Stimulated activated CD4-positive, alpha-beta T cell treated with anti-CD3 and anti-CD28 coated beads, Interleukin-4, amount 100 ng/mL, for 1 hour (primary cell): ENCODE data around the gene CYP2C8.
"Not testable (repeated sequence)": the region's sequence is repeated elsewhere in the genome, so short reads cannot be mapped to it uniquely, and the experiment has no call there.

Experiments used
- DNase-seq: peaks from one replicate; pipeline ENCODE4 v3.0.0-alpha.2; 2020

CYP2C8 gene

DNA sequence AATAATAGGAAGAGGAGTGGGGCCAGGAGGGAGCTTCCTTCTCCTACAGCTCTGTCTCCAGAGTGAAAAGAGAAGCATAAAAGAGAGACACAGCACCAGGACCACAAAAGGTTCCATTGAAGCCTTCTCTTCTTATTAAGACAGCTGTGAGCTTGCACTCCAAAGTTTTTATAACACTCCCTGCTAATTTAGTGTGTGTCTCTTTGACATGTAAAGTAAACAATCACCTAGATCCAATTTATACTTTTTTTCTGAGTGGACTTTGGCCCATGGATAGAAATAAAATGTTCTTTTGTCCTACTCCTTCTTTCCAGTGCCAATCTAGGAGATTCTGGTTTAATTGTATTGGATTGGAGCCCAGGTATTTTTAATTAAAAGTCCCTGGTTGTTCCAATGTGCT, at the start of gene CYP2C8:
TSS of gene CYP2C8 (minus strand) at position 212 of the 400 bp plus-strand sequence. CDS start at position 117, 95 bp downstream.
- no peak for DNase-seq

DNA sequence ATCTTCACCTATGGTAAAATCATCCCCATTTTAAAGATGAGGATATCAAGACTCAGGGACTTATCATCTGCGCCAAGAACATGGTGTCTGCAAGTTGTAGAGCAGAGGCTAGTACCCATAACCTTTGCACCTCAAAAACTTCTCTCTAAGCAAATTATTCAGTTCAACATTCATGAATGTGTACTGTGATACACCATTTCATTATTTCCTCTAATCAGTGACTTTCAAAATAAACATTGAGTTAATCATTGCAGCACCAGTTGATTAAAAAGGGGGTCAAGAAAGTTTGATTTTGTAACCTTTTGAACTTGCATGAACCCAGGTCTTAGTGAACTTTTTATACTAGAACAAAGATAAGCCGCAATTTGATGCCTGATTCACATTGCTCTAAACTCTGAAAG, 47.6 kb upstream of the CYP2C8 start:
- DNase-seq: no peak

DNA sequence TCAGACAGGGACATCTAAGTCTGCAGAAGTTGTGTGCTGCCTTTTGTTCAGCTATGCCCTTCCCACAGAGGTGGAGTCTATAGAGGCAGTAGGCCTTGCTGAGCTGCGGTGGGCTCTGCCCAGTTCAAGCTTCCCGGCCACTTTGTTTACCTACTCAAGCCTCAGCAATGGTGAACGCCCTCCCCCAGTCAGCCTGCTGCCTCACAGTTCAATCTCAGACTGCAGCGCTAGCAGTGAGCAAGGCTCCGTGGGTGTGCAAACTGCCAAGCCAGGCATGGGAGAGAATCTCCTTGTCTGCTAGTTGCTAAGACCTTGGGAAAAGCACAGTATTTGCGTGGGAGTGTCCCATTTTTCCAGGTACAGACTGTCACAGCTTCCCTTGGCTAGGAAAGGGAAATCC, 41.5 kb upstream of the CYP2C8 start:
- DNase-seq: not testable (repeated sequence)

DNA sequence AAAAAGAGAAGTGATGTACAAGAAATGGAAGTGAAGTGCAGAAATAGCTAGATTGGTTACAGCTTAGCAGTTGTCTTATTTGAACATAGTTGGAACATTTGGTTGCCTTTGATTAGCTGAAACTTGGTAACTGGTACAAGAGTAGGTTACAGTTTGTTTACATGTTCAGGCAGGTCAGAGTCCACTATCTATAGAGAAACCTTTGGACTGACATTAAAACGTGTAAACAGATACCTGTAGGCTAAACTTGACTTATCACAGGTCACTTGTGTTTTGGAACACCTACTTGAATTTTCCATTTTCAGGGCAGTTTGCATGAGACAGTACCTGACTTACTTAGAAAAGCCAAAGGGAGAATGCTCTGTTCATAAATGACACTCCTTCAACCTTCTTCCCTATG, 28.5 kb upstream of the CYP2C8 start:
- DNase-seq: no peak

DNA sequence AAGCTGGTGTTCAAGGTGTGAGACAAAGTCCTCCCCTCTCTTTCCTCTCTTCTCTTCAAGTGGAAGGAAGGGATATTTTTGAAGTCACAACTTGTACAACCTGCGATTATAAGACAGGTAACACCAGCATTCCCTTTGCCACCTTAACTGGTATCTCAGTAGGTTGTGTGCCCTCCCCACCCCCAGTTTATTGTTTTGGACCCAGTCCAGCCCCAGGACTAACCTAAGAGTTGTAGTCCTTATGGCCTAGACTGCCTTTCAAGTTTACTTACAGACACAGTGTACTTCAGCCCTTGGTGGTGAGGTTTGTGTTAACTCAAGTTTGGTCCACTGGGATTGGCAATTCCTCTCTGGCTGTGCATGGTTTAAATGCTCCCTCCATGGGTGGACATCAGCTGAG, 26.8 kb upstream of the CYP2C8 start:
- DNase-seq: no peak

DNA sequence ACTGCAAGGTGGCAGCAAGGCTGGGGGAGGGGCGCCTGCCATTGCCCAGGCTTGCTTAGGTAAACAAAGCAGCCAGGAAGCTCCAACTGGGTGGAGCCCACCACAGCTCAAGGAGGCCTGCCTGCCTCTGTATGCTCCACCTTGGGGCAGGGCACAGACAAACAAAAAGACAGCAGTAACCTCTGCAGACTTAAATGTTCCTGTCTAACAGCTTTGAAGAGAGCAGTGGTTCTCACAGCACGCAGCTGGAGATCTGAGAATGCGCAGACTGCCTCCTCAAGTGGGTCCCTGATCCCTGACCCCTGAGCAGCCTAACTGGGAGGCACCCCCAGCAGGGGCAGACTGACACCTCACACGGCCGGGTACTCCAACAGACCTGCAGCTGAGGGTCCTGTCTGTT, 10.3 kb upstream of the CYP2C8 start:
- DNase-seq: not testable (repeated sequence)

DNA sequence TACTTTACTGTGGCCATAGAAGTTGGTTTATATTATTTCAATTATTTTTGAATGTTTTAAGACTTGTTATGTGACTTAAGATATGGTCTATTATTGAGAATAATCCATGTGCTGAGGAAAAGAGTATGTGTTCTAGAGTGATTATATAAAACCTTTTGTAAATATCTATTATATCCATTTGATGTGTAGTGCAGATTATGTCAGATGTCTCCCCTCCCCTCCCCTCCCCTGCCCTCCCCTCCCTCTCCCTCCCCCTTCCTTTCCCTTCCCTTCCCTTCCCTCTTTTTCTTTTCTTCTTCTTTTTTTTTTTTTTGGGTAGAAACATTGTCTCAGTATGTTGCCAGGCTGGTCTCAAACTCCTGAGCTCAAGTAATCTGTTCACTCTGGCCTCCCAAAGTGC, 8.3 kb upstream of the CYP2C8 start:
- no peak for DNase-seq

DNA sequence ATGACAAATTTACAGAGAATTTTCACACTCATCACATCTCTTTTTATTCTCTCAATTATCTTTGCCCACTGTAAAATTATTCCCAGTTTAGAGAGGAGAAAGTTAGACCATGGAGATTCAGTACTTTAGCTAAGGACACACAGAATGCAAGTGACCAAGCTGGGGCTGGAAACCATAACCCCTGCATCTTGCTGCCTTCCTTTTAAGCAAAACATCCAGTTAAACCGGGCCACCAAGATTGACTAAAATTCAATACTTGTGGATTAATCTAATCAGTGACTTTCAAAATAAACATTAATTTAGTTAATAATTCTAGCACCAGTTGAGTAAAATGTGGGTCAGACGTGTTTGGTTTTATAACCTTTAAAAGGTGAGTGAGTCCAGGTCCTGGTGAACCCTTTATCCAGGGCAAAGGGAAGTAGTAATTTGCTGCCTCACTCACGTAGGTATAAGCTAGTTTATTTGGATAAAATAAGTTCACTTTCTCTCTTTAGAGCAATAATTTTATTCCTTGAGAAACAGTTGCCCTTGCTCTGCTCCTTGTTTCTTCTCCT, 1.9 kb upstream of the CYP2C8 start:
- DNase-seq: no peak

DNA sequence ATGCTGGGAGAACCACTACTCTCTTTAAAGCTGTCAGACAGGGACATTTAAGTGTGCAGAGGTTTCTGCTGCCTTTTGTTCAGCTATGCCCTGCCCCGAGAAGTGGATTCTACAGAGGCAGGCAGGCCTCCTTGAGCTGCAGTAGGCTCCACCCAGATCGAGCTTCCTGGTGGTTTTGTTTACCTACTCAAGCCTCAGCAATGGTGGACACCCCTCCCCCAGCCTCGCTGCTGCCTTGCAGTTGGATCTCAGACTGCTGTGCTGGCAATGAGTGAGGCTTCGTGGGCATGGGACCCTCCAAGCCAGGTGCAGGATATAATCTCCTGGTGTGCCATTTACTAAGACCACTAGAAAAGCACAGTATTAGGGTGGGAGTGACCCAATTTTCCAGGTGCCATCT, 5.2 kb downstream of the CYP2C8 start:
- DNase-seq: not testable (repeated sequence)

DNA sequence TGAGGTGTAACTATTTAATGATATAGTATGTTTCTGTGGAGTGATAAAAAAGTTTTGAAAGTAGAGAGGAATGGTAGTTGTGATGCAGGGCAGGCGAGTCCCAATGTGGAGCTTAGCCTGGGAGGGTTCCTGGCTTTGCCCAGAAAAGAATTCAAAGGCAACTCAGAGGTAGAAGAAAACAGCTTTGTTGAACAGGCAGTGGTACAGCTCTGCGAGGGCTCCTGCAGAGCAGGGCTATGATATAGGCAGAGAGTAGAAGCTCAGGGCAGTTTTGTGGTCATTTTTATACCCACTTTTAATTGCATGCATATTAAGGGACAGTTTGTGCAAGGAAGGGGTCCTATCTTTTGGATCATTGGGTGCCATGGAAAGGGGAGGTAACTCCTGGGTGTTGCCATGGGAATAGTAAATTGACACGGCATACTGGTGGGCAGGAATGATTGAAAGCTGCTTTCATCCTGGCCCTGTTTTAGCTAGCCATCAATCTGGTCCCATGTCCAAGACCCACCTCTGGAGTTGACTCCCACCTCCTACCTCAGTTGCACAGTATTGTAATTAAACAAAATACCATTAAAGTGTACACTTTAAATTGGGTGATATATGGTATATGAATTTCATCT, 12.4 kb downstream of the CYP2C8 start:
- DNase-seq: no peak

DNA sequence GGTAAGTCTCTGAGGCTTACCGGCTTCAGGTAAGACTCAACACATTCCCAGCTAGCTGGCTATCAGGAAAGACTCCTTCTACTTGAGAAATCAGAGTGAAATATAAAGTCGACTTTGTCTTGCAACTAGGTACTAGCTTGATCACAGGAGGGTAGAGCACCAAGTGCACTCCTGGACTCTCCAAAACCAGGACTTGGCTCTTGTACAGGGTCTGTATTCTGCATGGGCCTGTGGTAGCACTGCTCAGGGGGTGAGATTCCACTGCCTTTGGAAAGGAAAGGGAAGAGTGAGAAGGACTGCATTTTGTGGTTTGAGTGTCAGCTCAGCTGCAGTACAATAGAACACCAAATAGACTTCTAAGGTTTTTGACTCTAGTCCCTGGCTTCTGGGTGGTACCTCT, 19.4 kb downstream of the CYP2C8 start:
- no peak for DNase-seq

DNA sequence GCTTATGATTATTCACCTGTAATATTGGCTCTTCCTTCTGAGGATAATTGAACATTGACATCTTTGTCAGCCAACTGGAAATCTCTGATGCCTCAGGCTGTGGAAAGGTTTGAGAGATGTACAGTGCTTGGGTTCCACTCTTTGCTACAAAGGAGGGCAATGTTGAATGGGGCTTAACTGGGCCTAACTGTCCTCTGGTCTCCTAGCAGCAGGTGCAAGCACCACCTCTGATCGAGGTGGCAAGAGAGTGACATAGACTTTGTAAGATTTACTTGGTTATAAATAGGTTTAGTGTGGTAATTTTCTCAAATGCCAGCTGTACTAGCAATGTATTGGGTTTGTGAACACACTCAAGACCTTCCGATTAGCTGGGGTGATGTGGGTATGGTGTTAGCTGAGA, 21.1 kb downstream of the CYP2C8 start:
- DNase-seq: no peak

DNA sequence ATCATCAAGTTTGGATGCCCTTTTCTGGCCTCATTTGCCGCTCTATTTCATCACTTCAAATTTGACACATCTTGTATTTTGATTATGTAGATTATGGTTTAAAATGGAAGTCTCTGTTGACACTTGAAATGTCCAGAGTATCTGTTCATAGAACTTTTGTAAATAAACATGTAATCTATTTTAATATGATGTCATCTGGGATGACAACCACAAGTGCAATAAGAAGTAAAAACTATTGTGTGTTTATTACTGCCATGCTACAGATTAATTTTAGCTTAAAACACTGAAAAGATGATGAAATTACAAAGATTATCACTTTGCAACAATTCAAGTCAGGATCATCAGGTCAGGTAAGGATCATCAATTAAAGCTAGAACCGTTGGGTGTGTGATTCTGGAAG, 30.0 kb downstream of the CYP2C8 start:
- DNase-seq: no peak

DNA sequence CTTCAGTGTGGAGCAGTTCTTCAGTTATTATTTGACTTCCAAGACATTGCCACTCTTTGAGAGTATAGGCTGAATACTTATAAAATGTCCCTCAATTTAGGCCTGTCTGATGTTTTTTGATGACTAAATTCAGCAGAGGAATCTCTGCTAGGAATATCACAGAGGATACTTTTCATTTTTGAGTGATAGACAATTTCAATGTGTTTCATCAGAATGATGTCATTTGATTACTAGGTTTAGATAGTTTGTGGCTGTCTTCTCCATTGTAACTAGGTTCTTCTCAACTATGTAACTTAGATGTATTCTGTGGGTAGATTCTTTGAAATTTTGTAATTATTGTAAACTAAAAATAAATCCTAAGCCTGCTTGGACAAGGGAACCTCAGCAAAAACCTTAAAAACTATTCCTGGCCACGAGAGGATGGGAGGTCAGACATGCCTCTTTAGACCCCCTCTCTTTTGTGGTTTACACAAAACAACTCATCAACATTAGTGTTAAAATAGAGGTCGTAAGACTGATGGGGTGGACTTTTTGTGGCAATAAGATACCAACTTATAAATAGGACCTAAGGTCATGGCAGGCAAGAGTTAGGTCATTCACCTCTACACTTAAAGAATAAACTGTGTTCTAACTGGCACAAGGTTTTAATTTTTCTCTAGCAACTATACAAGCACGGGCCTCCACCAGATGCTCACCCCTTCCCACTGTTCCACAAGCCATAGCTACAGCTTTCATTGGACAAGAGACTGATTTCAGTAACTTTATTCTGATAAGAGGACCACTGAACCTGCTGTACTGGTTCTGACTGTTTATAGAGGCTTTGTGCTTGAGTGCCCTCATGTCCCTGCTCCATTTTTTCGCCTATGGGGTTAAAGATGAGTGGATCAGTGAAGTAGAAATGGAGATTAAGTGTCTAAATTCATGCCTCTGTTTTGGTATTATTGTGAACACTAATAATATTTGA, 33.7 kb downstream of the CYP2C8 start:
- DNase-seq: no peak

DNA sequence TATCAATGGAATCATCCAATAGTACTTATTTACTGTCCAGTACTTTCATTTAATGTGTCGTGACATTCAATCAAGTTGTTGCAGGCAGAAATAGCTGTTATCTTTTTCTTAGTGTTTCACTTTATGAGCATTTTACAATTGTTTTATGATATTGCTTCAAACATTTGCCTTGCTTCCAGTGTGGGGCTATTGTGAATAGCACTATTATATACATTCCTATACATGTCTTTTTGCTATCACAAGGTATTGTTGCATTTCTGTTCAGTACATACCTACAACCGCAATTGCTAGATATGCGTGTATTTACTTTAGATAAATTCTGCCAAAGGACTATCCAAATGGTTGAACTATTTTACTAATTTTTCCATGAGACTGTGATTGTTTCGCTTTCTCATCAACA, 34.9 kb downstream of the CYP2C8 start:
- DNase-seq: no peak

DNA sequence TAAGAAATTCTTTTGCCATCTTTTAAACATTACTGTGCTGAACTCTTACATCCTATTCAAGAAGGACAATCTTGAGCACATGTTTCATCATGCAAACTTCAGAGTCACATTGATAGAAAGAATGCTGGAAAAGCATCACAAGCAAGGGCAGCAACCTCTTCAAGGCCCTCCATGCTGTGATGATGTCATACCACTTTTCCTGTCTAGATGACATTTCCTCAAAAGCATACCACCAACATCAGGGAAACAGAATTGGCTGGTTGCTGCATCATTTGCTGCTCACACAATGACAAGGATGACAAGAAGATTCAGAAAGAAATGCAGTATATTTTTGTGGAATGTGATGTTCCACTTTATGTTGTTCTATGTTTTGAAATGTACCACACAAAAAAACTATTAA, 37.6 kb downstream of the CYP2C8 start:
- DNase-seq: no peak

DNA sequence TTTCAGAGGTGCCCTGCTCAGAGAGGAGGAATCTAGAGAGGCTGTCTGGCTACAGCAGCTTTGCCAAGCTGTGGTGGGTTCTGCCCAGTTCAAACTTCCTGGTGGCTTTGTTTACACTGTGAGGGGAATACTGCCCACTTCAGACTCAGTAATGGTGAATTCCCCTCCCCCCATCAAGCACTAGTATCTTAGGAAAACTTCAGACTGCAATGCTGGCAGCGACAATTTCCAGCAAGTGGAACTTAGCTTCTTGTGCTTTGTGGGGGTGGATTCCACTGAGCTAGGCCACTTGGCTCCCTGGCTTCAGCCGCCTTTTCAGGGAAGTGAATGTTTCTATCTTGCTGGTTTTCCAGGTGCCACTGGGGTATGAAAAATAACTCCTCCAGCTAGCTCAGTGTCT, 42.8 kb downstream of the CYP2C8 start:
- DNase-seq: no peak

DNA sequence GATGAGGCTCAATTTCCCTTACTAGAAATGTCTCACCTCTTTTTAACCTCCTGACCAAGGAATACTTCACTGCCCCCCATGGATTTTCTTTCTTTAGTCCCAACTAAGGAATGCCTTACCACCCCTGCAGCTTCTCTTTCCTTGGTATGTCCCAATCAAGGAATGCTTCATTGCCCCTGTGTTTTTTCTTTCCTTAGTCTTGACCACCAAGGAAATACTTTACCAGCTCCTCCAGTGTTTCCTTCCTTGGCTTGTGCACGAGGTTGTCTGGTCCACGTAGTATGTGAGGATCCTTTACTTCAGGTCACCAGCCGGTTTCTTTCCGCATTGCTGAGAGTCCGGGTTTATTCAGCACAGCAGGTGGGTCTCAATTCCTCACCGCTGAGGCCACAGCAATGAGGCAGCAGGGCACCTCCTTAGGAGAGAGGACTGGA, 71.5 kb downstream of the CYP2C8 start:
- no peak for DNase-seq

DNA sequence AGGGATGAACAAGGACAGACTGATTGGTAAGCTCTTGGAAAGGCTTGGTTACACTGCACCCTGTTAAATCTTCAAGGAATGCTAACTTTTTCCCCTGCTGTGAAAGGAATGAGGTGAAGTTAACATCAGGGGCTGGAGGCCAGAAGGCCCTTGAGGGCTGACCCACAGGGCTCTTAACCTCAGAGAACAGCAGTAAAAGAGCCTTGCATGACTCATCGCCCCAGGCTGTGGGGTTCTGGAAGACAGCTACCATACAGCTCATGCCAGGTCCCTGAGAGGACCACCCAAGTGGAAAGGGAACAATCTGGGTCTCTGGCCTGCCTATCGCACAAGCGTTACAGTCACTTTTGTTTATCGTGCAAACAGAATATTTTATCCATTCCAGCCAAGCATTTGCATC, 76.5 kb downstream of the CYP2C8 start:
- no peak for DNase-seq

DNA sequence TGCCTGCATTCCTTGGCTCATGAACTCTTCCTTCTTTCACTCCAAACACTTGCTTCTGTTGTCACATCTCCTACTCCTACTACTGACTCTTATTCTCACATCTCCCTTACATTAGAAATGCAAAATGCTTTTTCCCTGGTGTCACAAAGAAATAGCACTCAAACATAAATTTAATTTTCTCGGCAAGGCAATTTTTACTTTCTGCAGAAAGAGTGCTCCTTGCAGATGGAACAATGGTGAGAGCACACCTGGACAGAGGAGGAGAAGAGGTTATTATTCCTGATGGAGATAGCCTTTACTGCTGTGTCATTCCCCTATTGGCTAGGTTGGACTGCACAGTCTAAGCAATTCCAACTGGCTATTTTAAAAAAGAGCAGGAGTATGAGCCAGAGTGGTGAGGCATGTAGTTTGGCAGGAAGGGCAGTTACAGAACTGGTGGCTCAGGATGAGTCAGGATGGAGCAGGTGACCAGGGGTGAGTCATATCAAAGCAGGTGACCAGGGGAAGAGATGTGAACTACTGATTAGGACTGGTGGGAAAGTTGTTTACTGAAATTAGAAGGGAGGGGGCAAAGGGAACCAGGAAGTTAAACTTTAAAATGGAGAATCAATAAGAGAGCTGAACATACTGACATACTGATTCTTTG, 77.9 kb downstream of the CYP2C8 start:
- no peak for DNase-seq

DNA sequence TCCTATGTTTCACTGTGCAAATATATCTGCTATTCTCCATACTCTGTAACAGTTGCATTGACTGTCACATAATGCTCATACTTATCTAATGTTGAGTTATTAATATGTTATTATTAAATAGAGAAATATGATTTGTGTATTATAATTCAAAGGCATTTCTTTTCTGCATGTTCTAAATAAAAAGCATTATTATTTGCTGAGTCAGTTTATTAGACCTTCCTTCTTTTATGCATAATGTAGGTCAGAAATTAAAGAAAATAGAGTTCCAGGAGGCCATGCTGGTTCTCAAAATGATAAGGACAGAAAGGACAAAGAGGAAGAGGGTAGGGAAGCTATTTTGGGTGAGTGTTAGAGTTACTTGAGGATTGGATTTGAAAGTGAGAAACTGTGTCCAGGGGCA, 80.1 kb downstream of the CYP2C8 start:
- DNase-seq: no peak
